OCI-LY3 (cell line): ENCODE measurements around the gene MAB21L4.

Source experiments
- H2AFZ ChIP-seq: fragments of 200-600, 300-600 bp; shearing (Covaris generic); 2 replicates; pipeline ENCODE4 v1.6.0; 2014; ENCODE audit warnings: antibody characterized with exemption, low read depth, low read length
- H3K27ac ChIP-seq: fragments of 200-600, 300-600 bp; sonication (generic); 2 replicates; pipeline ENCODE4 v1.5.1; 2014; ENCODE audit warnings: mild to moderate bottlenecking, low read length, moderate library complexity, mixed read lengths
- H3K27me3 ChIP-seq: fragments of 200-600, 300-600 bp; sonication (generic); 2 replicates; pipeline ENCODE4 v1.6.1; 2014; ENCODE audit warnings: low read depth, low read length, mixed read lengths
- H3K36me3 ChIP-seq: fragments of 200-600, 300-600 bp; sonication (generic); replicated peaks from 2 replicates; pipeline ENCODE3; 2014; ENCODE audit warnings: low read depth, low read length, mixed read lengths
- H3K4me1 ChIP-seq: fragments of 300-600, 200-600 bp; sonication (generic); 2 replicates; pipeline ENCODE4 v1.6.1; 2014; ENCODE audit warnings: low read length, mixed read lengths
- H3K4me2 ChIP-seq: fragments of 200-600, 300-600 bp; sonication (generic); 2 replicates; pipeline ENCODE4 v1.6.1; 2014; ENCODE audit warnings: low read length, mixed read lengths
- H3K4me3 ChIP-seq: fragments of 300-600, 200-600 bp; sonication (generic); 2 replicates; pipeline ENCODE4 v1.5.1; 2014; ENCODE audit warnings: antibody characterized with exemption, mild to moderate bottlenecking, low read length, moderate library complexity
- H3K79me2 ChIP-seq: fragments of 300-600, 200-600 bp; shearing (Covaris generic); 2 replicates; pipeline ENCODE4 v1.6.1; 2014; ENCODE audit warnings: mild to moderate bottlenecking, low read length, mixed read lengths
- H3K9ac ChIP-seq: fragments of 300-600, 200-600 bp; shearing (Covaris generic); 2 replicates; pipeline ENCODE4 v1.6.0; 2014; ENCODE audit warnings: mild to moderate bottlenecking, low read length, moderate library complexity
- H3K9me3 ChIP-seq: fragments of 200-600, 300-600 bp; shearing (Covaris generic); 2 replicates; pipeline ENCODE4 v1.6.1; 2014; ENCODE audit warnings: low read length, mixed read lengths; ENCODE audit not compliant: insufficient read depth
- H4K20me1 ChIP-seq: fragments of 200-600, 300-600 bp; sonication (generic); 2 replicates; pipeline ENCODE4 v1.6.1; 2016; ENCODE audit warnings: low read length, mixed read lengths; ENCODE audit not compliant: insufficient read depth
- CTCF ChIP-seq: fragments of 200-600, 300-600 bp; sonication (generic); IDR thresholded peaks from 2 replicates; pipeline ENCODE4 v1.5.1; 2014; ENCODE audit warnings: antibody characterized with exemption, low read length, low read depth
- EZH2phosphoT487 ChIP-seq: fragments of 200-600 bp; shearing (Covaris generic); IDR thresholded peaks from 2 replicates; pipeline ENCODE4 v1.6.1; 2018; ENCODE audit warnings: antibody characterized with exemption, mixed run types, low read depth

MAB21L4 gene

GRCh38 chr2:240894836-240895558 lies 959 bp downstream of the MAB21L4 start:
- Histone ChIP-seq H3K4me1 (no peaks in the 10 kb centered on the region), H3K9ac (no peak overlapping the region), H3K9me3 (no peaks in the 10 kb centered on the region), H3K27me3 (no peaks in the 10 kb centered on the region), H3K36me3 (no peaks in the 10 kb centered on the region), H3K79me2 (no peaks in the 10 kb centered on the region), H3K4me3 (no peak overlapping the region), H4K20me1 (no peaks in the 10 kb centered on the region), H3K4me2 (no peak overlapping the region), H2AFZ (no peak overlapping the region), H3K27ac (no peak overlapping the region)
- no peak for TF ChIP-seq CTCF
- no peak for TF ChIP-seq EZH2phosphoT487

- no peak overlapping the region for H3K4me3 ChIP-seq
- no peak overlapping the region; the same call in 1 of the 2 replicates for H3K4me2 ChIP-seq
- H2AFZ ChIP-seq: no peak overlapping the region
- H4K20me1 ChIP-seq: no peaks in the 10 kb centered on the region
- H3K4me1 ChIP-seq: no peaks in the 10 kb centered on the region
- H3K9me3 ChIP-seq: no peaks in the 10 kb centered on the region
- no peaks in the 10 kb centered on the region for H3K79me2 ChIP-seq
- H3K27me3 ChIP-seq: no peaks in the 10 kb centered on the region
- TF ChIP-seq CTCF (no peak), EZH2phosphoT487 (no peak)
- no peak overlapping the region for H3K27ac ChIP-seq
- no peak overlapping the region for H3K9ac ChIP-seq
- H3K36me3 ChIP-seq: no peaks in the 10 kb centered on the region
Observed at GRCh38 chr2:240894006-240894405, 1.9 kb downstream of the MAB21L4 start.

- no peak overlapping the region for H3K9ac ChIP-seq
- no peaks in the 10 kb centered on the region for H4K20me1 ChIP-seq
- peak overlapping the region; percentile 22 for H3K4me2 ChIP-seq
- H3K27ac ChIP-seq: no peak overlapping the region
- H3K27me3 ChIP-seq: no peaks in the 10 kb centered on the region
- no peaks in the 10 kb centered on the region for H3K4me1 ChIP-seq
- no peaks in the 10 kb centered on the region for H3K9me3 ChIP-seq
- H3K4me3 ChIP-seq: no peak overlapping the region
- TF ChIP-seq CTCF (no peak), EZH2phosphoT487 (no peak)
- H2AFZ ChIP-seq: no peak overlapping the region
- H3K36me3 ChIP-seq: no peaks in the 10 kb centered on the region
- no peaks in the 10 kb centered on the region for H3K79me2 ChIP-seq
Observed at GRCh38 chr2:240893363-240893844, 2.6 kb downstream of the MAB21L4 start.

GRCh38 chr2:240892925-240893324 lies 3.0 kb downstream of the MAB21L4 start:
- no peaks in the 10 kb centered on the region for H4K20me1 ChIP-seq
- TF ChIP-seq CTCF: no peak
- no peak for TF ChIP-seq EZH2phosphoT487
- H3K4me2 ChIP-seq: no peak overlapping the region
- no peak overlapping the region for H3K4me3 ChIP-seq
- no peaks in the 10 kb centered on the region for H3K36me3 ChIP-seq
- no peaks in the 10 kb centered on the region for H3K4me1 ChIP-seq
- H3K9ac ChIP-seq: no peak overlapping the region
- H3K9me3 ChIP-seq: no peaks in the 10 kb centered on the region
- no peak overlapping the region for H2AFZ ChIP-seq
- no peak overlapping the region for H3K27ac ChIP-seq
- no peaks in the 10 kb centered on the region for H3K27me3 ChIP-seq
- no peaks in the 10 kb centered on the region for H3K79me2 ChIP-seq
